HG03378 (cell line): ENCODE measurements around the gene TSHR.
A peak's percentile ranks its signal among the peaks of the same experiment; 100 is the strongest.

ENCODE experiments used
- ATAC-seq: cut with Tn5 transposase; IDR thresholded peaks from one replicate; pipeline ENCODE4 v1.9.1; 2021; ENCODE audit warnings: mild to moderate bottlenecking, moderate library complexity; ENCODE audit not compliant: unreplicated experiment

The TSHR gene

DNA sequence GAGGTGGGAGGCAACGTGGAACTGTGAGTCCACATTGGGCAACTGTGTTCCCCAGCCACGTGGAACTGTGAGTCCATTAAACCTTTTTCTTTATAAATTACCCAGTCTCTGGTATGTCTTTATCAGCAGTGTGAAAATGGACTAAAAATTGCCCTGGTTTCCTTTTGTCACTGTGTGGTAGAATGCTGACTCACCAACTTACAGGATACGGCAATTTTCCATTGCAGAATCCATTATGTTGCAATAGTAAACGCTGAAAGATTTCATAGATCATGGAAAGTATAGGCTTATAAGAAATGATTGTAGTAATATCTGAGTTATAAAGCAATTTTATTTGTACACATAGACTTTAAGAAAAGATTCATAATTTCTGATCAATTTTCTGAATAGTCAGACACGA, 172.4 kb downstream of the TSHR start:
- no peak for ATAC-seq

DNA sequence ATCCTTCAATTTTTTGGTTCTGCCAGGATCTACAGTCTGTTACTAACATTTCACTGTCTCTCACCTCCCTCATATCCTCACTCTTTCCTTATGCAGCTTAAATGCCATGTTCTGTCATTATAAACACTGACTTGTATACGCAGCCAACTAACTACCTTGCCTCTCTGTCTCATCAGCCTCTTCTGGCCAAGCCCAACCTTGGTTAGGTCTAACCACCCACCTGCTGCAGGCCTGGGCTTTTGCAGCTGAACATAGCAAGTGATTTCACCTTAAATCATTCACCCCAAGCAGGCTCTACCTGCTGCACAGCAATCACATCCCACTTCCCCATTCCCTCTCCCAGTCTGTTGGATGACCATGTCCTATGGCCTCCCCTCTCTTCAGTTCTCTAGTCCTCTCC, 173.8 kb downstream of the TSHR start:
- ATAC-seq: no peak

DNA sequence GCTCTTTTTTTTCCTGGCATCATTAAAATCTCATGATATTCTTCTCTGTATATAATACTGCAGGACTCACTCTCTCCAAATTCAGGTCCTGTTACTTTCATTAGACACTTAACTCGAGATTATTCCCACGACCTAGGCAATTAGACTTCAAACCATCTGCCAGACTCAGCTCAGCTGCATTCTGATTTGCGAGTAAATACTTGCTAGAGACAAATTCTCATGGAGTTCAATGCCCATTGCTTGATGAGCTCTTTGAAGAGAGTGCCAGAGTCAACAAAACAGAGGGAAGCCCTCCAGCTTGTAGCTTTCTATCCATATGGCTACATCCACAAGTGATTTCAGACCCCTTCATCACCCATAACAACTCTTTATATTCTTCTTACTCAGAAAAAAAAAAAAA, 177.0 kb downstream of the TSHR start:
- no peak for ATAC-seq

DNA sequence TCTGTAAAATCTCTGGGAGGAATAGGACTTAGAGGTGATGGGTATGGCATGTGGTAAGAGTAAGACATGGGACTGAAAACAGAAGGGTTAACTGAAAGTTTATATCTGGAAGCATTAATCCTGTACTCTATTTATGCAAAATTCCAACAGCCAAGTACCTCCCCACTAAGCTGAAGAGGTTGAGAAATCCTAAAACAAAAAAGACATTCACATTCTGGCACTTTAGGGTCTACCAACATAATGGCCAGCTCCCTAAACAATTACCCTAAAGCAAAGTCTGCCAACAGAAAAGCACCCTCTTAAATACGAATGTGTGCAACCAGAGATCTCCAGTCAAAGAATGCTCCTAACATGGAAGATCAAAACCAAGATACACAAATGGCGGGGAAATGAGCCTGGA, 178.0 kb downstream of the TSHR start:
- ATAC-seq: no peak

DNA sequence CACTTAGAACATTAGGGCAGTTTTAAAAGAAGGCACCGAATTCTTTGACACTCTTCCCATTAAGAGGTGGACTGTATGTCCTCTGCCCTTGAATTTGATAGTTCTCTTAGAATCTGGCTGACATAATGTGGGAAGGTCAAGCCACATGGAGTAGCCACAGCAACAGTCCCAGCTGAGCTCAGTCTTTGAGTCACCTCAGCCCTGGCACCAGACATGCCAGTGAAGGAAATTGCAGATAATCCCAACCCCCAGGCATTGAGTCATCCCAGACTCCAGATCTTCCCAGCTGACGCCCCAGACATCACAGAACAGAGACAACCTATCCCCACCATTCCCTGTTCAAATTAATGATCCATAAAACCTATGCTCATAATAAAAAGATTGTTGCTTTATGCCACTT, 181.9 kb downstream of the TSHR start:
- ATAC-seq: no peak

DNA sequence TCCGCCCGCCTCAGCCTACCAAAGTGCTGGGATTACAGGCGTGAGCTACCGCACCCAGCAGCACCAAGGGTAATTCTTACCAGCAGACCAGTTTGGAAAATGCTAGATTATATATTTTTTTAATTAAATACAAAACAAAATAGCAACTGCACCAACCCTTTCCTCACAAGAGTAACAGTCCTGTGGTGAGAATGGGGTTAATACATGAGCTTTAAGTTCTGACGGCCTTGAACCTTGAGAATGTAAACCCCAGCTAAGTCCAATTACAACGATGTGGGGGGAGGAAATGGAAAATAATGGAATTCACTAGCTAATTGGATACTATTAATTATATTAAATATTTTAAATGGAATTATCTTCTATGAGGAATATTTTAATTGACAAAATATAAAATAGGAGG, 183.0 kb downstream of the TSHR start:
- ATAC-seq: no peak

DNA sequence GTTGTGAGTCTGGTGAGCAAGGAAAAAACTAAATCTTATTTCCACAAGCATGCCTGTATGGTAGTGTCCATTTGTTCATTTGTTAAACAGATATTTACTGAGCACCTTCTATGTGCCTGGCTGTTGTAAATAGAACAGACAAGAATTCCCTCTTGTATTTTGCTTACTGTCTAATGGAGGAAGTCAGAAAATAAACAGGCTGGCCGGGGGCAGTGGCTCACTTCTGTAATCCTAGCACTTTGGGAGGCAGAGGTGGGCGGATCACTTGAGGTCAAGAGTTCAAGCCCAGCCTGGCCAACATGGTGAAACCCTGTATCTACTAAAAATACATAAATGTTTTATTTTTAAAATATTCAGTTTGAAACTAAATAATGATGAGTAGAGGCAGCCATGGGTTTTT, 186.0 kb downstream of the TSHR start:
- no peak for ATAC-seq

DNA sequence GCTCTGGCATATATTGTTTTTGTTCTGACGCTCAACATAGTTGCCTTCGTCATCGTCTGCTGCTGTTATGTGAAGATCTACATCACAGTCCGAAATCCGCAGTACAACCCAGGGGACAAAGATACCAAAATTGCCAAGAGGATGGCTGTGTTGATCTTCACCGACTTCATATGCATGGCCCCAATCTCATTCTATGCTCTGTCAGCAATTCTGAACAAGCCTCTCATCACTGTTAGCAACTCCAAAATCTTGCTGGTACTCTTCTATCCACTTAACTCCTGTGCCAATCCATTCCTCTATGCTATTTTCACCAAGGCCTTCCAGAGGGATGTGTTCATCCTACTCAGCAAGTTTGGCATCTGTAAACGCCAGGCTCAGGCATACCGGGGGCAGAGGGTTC, 188.4 kb downstream of the TSHR start:
- no peak for ATAC-seq

DNA sequence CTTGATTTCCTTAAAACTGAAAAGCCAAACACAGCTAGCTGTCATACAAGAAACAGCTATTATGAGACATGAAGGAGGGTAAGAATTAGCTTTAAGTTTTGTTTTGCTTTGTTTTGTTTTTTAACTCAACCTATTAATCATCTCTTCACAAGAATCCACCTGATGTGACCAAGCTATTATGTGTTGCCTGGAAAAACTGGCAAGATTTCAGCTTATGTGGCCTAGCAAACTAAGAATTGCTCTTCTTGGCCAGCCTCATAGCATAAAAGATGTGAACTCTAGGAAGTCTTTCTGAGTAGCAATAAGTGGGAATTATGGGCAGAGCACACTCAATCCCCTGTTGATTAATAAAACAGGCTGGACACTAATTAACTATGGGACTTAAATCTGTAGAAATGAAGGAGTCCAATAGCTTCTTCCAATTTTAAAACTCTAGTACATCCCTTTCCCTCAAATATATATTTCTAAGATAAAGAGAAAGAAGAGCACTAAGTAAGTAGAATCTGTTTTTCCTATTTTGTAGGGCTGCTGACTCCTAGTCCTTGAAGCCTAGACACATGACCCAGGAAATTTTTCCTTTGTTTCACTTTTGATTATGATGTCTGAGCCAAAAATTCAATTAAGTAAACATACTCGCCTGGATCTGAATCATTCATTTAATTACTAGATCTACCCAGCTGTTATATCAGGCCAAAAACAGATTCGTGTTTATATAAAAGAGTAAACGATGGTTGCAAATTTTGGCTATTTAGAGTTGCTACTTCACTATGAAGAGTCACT, 189.6 kb downstream of the TSHR start:
- no peak for ATAC-seq

DNA sequence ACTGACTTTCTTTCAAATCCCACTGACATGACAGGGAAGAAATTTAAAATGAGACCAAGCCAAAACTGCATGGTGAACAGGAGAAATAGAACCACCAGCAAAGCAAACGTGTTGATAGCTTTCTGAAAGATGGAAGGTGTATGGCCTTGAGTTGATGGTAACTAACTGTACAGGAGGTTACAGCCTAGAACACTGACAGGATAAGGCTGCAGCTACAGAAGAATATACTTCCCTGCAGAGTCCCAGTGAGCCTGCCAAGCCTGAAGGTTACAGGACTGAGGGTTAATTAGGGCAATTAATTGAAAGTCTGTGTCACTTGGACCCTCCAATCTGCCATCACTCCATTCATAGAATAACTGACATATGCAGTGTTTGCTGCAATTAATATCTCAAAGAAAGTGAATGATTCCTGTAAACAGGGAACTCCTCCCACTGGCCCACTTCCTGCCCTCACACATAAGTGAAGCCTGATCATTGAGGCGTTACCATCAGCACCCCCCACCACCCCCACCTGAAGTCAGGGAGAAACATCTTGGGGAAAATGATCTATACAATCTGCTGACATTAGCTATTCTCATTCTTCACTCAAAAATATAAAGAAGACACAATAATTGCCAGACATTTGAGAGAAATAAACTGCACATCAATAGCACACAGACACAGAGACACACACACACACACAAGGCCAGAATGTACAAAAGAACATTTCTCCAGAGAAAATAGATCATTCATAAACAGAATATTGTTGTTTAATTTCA, 191.9 kb downstream of the TSHR start:
- peak; percentile 82 for ATAC-seq

DNA sequence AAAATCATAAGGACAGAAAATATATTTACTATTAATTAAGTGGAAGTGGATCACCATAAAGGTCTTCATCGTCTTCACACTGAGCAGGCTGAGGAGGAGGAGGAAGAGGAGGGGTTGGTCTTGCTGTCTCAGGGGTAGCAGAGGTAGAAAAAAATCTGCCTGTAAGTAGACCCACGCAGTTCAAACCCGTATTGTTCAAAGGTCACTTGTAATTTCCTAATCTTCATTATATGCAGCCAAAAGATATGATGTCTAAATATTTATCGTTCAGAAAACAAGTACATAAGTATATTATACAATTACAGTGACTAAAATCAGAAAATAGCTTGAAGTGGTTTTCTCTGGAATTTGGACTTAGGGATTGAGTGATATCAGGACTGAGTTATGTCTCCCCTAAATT, 193.2 kb downstream of the TSHR start:
- ATAC-seq: no peak

DNA sequence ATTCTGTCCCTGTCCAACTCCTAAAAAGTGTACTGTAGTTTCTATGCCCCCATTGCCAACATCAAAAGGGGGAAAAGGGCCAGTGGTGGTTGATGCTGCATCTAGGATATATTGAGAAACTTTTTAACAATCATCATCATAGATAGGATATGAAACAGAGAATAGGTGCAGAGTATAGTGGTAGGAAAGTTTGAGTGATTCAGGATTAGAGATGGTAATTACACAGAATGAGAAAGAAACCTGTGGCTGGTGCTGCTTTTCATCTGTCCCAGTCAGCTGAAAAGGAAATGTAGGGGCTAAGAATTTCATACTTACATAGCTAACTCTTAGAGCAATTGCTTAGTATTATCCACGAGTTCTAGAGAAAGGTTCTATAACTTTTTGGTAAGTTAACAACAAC, 197.8 kb downstream of the TSHR start:
- peak; percentile 55 for ATAC-seq

DNA sequence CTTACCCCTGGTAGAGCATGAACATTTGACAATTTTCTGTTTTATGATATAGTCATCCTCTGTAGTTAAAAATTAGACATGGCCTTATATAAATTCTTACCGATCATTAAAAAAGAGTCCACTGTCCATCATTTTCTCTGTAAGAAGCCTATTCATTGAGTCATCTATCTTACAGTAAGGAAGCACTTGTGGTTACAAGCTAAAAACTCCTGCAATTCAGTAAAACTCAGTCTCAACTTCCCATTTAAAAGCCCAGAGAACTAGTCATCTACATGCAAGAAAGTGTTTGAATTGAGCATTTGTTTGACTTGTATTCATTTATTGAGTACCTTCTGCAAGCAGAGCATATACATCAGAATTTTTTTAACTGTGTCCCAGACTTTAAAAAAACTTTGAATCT, 202.0 kb downstream of the TSHR start:
- ATAC-seq: no peak

DNA sequence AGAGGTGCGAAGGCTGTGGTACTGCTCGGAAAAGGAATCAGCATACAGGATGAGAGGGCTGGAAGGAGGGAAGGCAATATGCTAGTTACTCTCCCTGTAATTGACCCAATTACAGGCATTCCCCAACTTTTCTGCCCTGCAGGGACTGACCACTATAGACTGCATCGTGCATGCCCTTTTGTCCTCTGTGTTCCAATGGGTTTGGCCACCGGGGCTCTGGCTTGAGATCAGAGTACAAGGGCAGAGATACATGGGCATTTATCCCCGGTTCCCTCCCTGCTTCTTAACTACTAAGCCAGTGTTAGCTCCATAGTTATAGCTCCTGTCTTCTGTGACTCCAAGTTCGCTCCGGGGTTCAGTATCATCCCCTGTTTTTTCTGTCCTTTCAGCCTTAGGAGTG, 205.7 kb downstream of the TSHR start:
- ATAC-seq: no peak

DNA sequence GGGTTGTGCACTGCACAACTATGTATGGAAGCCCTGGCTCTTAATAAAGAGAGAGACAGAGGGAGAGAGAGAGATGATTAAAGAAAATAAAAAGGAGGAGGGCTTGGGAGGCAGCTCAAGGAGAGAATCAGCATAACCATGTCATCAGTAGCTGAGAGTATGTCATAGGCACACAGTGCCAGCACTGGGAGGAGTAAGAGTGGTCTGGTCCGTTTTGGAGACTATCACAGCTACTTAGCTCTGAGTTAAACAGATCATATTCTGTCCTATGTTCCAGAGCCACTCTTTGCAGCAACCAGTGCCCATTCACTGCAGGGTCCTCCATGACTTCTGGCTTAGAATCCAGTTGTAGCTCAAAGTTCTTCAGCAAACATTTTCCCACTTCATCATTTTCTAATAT, 206.3 kb downstream of the TSHR start:
- ATAC-seq: no peak

DNA sequence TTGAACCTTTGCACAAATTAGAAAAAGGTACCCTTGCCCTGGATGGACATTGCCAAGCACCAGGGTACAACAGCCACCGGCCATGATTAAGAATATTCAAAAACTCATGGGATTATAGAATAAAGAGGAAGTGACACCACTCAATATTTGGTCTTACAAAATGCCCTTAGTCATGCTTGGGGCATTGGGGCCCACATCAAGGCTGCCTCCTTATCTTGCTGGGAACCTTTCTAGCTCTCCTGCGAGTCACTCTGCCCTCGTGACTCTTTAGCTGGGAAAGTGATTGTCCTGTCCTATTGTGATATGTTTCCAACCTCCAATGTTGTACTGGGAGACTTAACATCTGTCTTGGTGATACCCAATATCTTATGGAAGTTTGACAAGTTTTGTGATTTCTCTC, 207.5 kb downstream of the TSHR start:
- ATAC-seq: no peak

DNA sequence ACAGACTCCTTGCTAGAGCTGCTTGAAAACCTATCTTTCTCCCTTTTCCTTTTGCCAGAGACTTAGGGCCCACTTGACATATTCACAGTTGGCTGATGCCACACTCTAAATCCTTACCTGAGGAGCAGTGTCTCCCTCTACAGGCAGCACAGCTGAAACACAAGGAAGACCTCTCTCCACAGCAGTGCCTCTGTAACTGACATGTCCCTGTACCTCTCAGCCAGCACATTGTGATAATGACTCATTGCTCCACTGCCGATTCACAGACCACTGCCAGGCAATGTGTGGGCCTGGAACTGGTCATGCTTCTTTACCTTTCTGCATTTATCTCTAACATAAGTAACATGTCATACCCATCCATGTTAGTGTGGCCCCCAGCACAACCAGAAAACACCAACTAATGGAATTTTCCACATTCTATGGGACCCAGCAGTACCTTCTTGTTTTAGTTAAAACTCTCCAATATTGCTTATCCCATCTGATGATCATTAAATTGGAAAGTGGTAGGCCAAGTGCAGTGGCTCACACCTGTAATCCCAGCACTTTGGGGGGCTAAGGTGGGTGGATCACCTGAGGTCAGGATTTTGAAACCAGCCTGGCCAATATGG, 208.8 kb downstream of the TSHR start:
- peak; percentile 96 for ATAC-seq

DNA sequence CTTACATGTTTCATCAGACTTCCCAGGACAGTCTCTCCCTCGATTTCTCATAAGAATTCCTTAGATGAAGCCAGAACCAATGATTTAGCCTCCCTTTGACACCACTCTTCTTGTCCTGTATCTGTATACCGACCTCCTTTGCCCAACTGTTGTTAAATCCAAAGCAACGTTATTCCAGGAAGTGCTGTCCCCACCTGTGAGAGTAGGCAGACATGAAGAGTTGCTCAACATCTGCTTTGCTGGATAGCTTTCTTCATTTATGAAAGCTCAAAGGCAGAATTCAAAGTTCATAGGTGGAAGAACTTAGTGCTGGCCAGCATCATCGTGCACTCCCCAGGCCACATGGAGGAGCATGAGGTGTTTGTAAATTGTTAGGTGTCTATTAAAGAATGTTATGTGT, 209.8 kb downstream of the TSHR start:
- no peak for ATAC-seq

DNA sequence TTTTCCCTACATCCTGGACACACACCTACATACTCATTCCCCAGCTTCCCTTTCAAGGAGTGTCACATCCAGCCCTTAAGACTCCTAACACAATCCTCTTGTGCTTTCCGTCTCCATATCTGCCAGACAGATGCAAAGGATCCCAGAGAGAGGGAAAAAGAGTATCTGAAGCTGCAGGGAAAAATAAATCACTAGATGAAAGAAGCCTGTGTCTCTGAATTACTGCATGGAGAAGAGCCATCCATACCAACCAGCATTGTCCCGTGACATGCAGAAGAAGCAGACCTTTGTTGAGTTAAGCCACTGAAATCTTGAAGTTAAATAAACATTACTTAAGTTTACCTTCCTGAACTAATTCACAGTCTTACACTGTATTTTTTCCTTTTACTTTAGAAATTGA, 210.7 kb downstream of the TSHR start:
- ATAC-seq: no peak

DNA sequence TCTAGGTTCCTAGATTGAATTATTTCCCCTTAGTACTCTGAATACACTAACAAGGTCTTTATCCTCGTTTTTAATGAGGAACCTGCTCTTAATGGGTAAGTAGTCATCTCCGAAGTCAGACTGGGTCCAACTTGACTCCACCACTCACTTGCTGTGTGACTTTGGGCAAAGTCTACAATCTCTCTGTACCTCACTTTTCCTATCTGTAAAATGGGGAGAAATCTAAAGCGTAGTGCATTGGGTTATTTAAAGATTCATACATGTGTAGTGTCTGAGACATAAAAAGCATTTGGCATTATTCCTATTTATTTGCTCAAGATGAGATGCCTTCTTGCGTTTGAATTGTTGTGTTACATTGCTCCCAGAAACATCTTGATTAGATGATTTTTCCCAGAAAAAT, 213.8 kb downstream of the TSHR start:
- no peak for ATAC-seq

DNA sequence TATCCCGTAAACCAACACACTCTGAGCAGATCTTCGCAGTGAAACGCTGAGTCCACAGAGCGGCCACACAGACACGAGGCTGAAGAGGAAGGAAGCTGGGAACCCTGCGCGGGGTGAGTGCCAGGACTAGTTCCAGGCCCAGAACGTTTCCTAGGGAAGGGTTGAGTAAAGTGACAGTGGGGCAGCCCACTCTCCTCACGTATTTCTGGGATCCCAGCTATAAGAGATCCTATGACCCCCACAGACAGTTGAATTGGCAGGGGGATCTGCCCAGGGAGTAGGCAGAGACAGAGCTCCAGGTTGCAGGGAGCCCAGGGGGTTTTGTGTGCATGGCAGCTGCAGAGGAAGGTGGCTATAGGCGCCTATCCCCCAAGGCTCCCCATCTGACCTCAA, 214.3 kb downstream of the TSHR start:
- peak; percentile 10 for ATAC-seq
